ENCODE results near the gene PALMD.
A peak's percentile ranks its signal among the peaks of the same experiment; 100 is the strongest.

Gene PALMD

DNA sequence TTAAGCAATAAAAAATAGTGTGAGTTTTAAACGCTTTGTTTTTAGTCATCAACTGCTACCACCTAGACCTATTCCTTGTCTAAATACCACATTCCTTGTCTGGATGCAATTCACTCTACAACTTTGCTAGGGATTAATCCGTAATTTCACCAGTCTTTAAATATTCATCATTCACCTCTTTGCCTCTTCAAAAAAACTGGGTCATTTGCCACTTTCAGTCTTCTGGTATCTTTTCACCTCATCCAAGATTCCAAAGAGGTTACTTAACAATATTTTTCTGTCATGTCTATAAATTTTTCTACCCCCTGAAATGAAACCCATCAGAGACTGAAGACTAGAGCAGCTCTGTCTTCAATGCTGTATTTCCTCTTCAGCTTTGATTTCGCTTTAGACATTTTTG lies 9.5 kb downstream of the PALMD start:
- Histone ChIP-seq H3K4me3 (ENCODE audit: low read depth, low read length) (no peak overlapping the region), H3K4me1 (peaks cover 14% of the 10 kb centered on the region), H3K4me2 (ENCODE audit: low read length) (no peak overlapping the region), H3K9ac (no peak overlapping the region), H2AFZ (no peak overlapping the region), H3K27me3 (ENCODE audit: control insufficient read depth, insufficient read depth, low read length) (no peaks in the 10 kb centered on the region), H3K27ac (no peak overlapping the region), H3K36me3 (ENCODE audit: control insufficient read depth, insufficient read depth, low read length) (no peaks in the 10 kb centered on the region), H3K79me2 (peaks cover 7% of the 10 kb centered on the region), H3K9me3 (ENCODE audit: control insufficient read depth, low read length) (no peaks in the 10 kb centered on the region)
- no peak for TF ChIP-seq CTCF (IDR thresholded peaks at IDR 0.05)

DNA sequence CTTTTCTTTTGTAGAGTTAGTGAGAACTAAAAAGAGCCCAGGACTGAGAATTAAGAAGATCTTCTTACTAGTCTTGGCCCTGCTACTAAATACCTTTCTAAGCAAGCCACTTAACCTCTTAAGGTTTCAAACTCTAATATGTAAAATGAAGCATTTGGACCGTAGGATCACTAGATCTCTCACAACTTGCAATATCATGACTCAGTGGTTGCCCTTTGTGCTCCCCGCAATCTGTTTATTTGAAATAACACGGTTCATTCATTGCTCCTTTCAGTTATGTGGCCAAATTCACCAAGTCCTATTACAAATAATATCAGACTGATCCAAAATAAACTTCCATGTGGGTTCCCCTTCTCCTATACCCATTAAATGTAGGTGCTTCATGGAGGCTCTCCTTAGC lies 10.8 kb downstream of the PALMD start:
- Histone ChIP-seq H3K9me3 (ENCODE audit: control insufficient read depth, low read length) (no peaks in the 10 kb centered on the region), H2AFZ (no peak overlapping the region), H3K4me2 (ENCODE audit: low read length) (no peak overlapping the region), H3K4me3 (ENCODE audit: low read depth, low read length) (no peak overlapping the region), H3K9ac (no peak overlapping the region), H3K27me3 (ENCODE audit: control insufficient read depth, insufficient read depth, low read length) (no peaks in the 10 kb centered on the region), H3K79me2 (peaks cover 8% of the 10 kb centered on the region), H3K27ac (peak overlapping the region; percentile 64), H3K4me1 (peaks cover 9% of the 10 kb centered on the region), H3K36me3 (ENCODE audit: control insufficient read depth, insufficient read depth, low read length) (no peaks in the 10 kb centered on the region)
- no peak for TF ChIP-seq CTCF (IDR thresholded peaks at IDR 0.05)

- Histone ChIP-seq H3K9me3 (ENCODE audit: control insufficient read depth, low read length) (no peaks in the 10 kb centered on the region), H3K9ac (no peak overlapping the region), H3K27me3 (ENCODE audit: control insufficient read depth, insufficient read depth, low read length) (no peaks in the 10 kb centered on the region), H3K4me3 (ENCODE audit: low read depth, low read length) (no peak overlapping the region), H3K27ac (peak overlapping the region; percentile 64), H3K79me2 (peaks cover 4% of the 10 kb centered on the region), H3K36me3 (ENCODE audit: control insufficient read depth, insufficient read depth, low read length) (no peaks in the 10 kb centered on the region), H3K4me1 (peaks cover 9% of the 10 kb centered on the region), H3K4me2 (ENCODE audit: low read length) (no peak overlapping the region), H2AFZ (peak overlapping the region; percentile 28)
- no peak for TF ChIP-seq CTCF (IDR thresholded peaks at IDR 0.05)
Observed at GRCh38 chr1:99657213-99658030, 11.5 kb downstream of the PALMD start.

GRCh38 chr1:99658031-99658290 lies 12.0 kb downstream of the PALMD start:
- no peaks in the 10 kb centered on the region for H3K36me3 ChIP-seq (ENCODE audit: control insufficient read depth, insufficient read depth, low read length)
- no peak overlapping the region for H3K4me3 ChIP-seq (ENCODE audit: low read depth, low read length)
- peaks cover 9% of the 10 kb centered on the region for H3K4me1 ChIP-seq
- no peaks in the 10 kb centered on the region for H3K9me3 ChIP-seq (ENCODE audit: control insufficient read depth, low read length)
- TF ChIP-seq CTCF (IDR thresholded peaks at IDR 0.05) = no peak
- no peak overlapping the region for H3K4me2 ChIP-seq (ENCODE audit: low read length)
- H3K27ac ChIP-seq = peak overlapping the region; percentile 64
- H2AFZ ChIP-seq = no peak overlapping the region
- no peaks in the 10 kb centered on the region for H3K27me3 ChIP-seq (ENCODE audit: control insufficient read depth, insufficient read depth, low read length)
- H3K9ac ChIP-seq = no peak overlapping the region
- peaks cover 4% of the 10 kb centered on the region for H3K79me2 ChIP-seq

- Histone ChIP-seq H3K9me3 (ENCODE audit: control insufficient read depth, low read length) (no peaks in the 10 kb centered on the region), H3K36me3 (ENCODE audit: control insufficient read depth, insufficient read depth, low read length) (no peaks in the 10 kb centered on the region), H3K9ac (no peak overlapping the region), H3K79me2 (peaks cover 4% of the 10 kb centered on the region), H3K27me3 (ENCODE audit: control insufficient read depth, insufficient read depth, low read length) (no peaks in the 10 kb centered on the region), H3K27ac (peak overlapping the region; percentile 91), H3K4me1 (peaks cover 9% of the 10 kb centered on the region), H2AFZ (peak overlapping the region; percentile 42), H3K4me2 (ENCODE audit: low read length) (peak overlapping the region; percentile 60), H3K4me3 (ENCODE audit: low read depth, low read length) (peak overlapping the region; percentile 19)
- TF ChIP-seq CTCF (IDR thresholded peaks at IDR 0.05) = no peak
Observed at GRCh38 chr1:99659755-99660210, 13.9 kb downstream of the PALMD start.

All from parathyroid adenoma (tissue), 2 donors.